GM12891 (cell line): ENCODE measurements around the gene TLE3.

Source experiments
- PAX5 ChIP-seq: IDR thresholded peaks from 2 replicates; pipeline ENCODE4 v1.6.1; 2011; ENCODE audit warnings: low read length, moderate library complexity, mild to moderate bottlenecking; ENCODE audit not compliant: insufficient read depth, severe bottlenecking
- POLR2A ChIP-seq: IDR thresholded peaks from 2 replicates; pipeline ENCODE4 v1.6.1; 2011; ENCODE audit warnings: low read depth, low read length, control low read depth
- POLR2AphosphoS5 ChIP-seq: IDR thresholded peaks from 2 replicates; pipeline ENCODE4 v1.6.1; 2011; ENCODE audit warnings: low read depth, low read length, control low read depth
- POU2F2 ChIP-seq: IDR thresholded peaks from 2 replicates; pipeline ENCODE4 v1.6.1; 2011; ENCODE audit warnings: low read depth, mild to moderate bottlenecking, control low read depth, low read length, moderate library complexity
- SPI1 ChIP-seq: IDR thresholded peaks from 2 replicates; pipeline ENCODE4 v1.6.1; 2011; ENCODE audit warnings: low read depth, low read length, control low read depth
- TAF1 ChIP-seq: IDR thresholded peaks from 2 replicates; pipeline ENCODE4 v1.6.1; 2011; ENCODE audit warnings: low read depth, low read length, control low read depth

- TF ChIP-seq TAF1 (no peak), POLR2AphosphoS5 (no peak), POLR2A (no peak), SPI1 (no peak), PAX5 (no peak), POU2F2 (no peak)
Measured at GRCh38 chr15:70094690-70095311, 2.9 kb downstream of the TLE3 start.
